ENCODE results near the gene SFSWAP.

DNA sequence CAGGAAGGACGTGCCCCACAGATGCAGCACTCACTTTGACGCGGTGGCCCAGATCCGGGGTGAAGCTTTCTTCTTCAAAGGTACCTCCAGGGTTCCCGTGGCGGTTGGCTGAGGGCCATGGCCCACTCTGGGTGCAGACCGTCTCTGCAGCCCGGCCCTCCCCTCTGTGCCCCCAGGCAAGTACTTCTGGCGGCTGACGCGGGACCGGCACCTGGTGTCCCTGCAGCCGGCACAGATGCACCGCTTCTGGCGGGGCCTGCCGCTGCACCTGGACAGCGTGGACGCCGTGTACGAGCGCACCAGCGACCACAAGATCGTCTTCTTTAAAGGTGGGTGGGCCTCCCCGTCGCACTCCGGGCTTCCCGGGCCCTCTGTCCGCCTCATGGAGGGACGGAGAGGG, 134.2 kb downstream of the SFSWAP start:
- TF ChIP-seq, protein P1, sequence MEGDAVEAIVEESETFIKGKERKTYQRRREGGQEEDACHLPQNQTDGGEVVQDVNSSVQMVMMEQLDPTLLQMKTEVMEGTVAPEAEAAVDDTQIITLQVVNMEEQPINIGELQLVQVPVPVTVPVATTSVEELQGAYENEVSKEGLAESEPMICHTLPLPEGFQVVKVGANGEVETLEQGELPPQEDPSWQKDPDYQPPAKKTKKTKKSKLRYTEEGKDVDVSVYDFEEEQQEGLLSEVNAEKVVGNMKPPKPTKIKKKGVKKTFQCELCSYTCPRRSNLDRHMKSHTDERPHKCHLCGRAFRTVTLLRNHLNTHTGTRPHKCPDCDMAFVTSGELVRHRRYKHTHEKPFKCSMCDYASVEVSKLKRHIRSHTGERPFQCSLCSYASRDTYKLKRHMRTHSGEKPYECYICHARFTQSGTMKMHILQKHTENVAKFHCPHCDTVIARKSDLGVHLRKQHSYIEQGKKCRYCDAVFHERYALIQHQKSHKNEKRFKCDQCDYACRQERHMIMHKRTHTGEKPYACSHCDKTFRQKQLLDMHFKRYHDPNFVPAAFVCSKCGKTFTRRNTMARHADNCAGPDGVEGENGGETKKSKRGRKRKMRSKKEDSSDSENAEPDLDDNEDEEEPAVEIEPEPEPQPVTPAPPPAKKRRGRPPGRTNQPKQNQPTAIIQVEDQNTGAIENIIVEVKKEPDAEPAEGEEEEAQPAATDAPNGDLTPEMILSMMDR (IDR thresholded peaks at IDR 0.05 in 2 of 3, conservative IDR thresholded peaks at IDR 0.05 in 1 of 3; ENCODE audit: borderline replicate concordance in 1 of 3, insufficient read depth in 1 of 3, low read depth in 2 of 3, low read length in 2 of 3): no peak
- TF ChIP-seq POLR2AphosphoS5 (IDR thresholded peaks at IDR 0.05; ENCODE audit: low read depth, low read length): no peak
- TF ChIP-seq, protein P2, sequence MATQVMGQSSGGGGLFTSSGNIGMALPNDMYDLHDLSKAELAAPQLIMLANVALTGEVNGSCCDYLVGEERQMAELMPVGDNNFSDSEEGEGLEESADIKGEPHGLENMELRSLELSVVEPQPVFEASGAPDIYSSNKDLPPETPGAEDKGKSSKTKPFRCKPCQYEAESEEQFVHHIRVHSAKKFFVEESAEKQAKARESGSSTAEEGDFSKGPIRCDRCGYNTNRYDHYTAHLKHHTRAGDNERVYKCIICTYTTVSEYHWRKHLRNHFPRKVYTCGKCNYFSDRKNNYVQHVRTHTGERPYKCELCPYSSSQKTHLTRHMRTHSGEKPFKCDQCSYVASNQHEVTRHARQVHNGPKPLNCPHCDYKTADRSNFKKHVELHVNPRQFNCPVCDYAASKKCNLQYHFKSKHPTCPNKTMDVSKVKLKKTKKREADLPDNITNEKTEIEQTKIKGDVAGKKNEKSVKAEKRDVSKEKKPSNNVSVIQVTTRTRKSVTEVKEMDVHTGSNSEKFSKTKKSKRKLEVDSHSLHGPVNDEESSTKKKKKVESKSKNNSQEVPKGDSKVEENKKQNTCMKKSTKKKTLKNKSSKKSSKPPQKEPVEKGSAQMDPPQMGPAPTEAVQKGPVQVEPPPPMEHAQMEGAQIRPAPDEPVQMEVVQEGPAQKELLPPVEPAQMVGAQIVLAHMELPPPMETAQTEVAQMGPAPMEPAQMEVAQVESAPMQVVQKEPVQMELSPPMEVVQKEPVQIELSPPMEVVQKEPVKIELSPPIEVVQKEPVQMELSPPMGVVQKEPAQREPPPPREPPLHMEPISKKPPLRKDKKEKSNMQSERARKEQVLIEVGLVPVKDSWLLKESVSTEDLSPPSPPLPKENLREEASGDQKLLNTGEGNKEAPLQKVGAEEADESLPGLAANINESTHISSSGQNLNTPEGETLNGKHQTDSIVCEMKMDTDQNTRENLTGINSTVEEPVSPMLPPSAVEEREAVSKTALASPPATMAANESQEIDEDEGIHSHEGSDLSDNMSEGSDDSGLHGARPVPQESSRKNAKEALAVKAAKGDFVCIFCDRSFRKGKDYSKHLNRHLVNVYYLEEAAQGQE (IDR thresholded peaks at IDR 0.05; ENCODE audit: low read depth): no peak
- no peak for TF ChIP-seq SIN3A (IDR thresholded peaks at IDR 0.05; ENCODE audit: low read depth)
- no peak for TF ChIP-seq RAD21 (IDR thresholded peaks at IDR 0.05; ENCODE audit: low read depth)
- no peak for TF ChIP-seq TCF7L2 (IDR thresholded peaks at IDR 0.05; ENCODE audit: borderline replicate concordance, extremely low read depth, insufficient read depth, insufficient read length)
- TF ChIP-seq POLR2A (IDR thresholded peaks at IDR 0.05; ENCODE audit: borderline replicate concordance, extremely low read depth, insufficient read depth, insufficient read length): no peak
- no peak for TF ChIP-seq ZBTB33 (IDR thresholded peaks at IDR 0.05; ENCODE audit: extremely low read depth, insufficient replicate concordance, low read length)
- TF ChIP-seq, protein P3, sequence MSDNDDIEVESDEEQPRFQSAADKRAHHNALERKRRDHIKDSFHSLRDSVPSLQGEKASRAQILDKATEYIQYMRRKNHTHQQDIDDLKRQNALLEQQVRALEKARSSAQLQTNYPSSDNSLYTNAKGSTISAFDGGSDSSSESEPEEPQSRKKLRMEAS (IDR thresholded peaks at IDR 0.05): no peak
- no peak for TF ChIP-seq ZNF274 (IDR thresholded peaks at IDR 0.05; ENCODE audit: low read depth, low read length)
